DOHH2 (cell line): ENCODE results near the gene JAM2.
"Not testable (repeated sequence)": the region's sequence is repeated elsewhere in the genome, so short reads cannot be mapped to it uniquely, and the experiment has no call there.

Experiments used
- H3F3A ChIP-seq: fragments of 200-600 bp; sonication (generic), shearing (Covaris generic); 2 replicates; pipeline ENCODE4 v1.6.0; 2016; ENCODE audit warnings: antibody characterized with exemption, mild to moderate bottlenecking; ENCODE audit not compliant: control insufficient read depth, insufficient read depth
- H3K27ac ChIP-seq: fragments of 200-600 bp; sonication (generic); 2 replicates; pipeline ENCODE4 v1.5.1; 2014; ENCODE audit warnings: low read depth, mild to moderate bottlenecking, low read length, moderate library complexity
- H3K27me3 ChIP-seq: fragments of 200-600 bp; sonication (generic); 2 replicates; pipeline ENCODE4 v1.6.1; 2014; ENCODE audit warnings: mild to moderate bottlenecking, low read length, mixed read lengths; ENCODE audit not compliant: control insufficient read depth
- H3K36me3 ChIP-seq: fragments of 200-600 bp; sonication (generic); 2 replicates; pipeline ENCODE4 v1.6.1; 2014; ENCODE audit warnings: mild to moderate bottlenecking, low read length, moderate library complexity, mixed read lengths; ENCODE audit not compliant: control insufficient read depth
- H3K4me1 ChIP-seq: fragments of 200-600 bp; sonication (generic); 2 replicates; pipeline ENCODE4 v1.6.1; 2014; ENCODE audit warnings: mild to moderate bottlenecking, low read length, mixed read lengths; ENCODE audit not compliant: control insufficient read depth
- H3K4me2 ChIP-seq: fragments of 200-600 bp; sonication (generic); 2 replicates; pipeline ENCODE4 v1.6.0; 2014; ENCODE audit warnings: mild to moderate bottlenecking, low read length, moderate library complexity
- H3K4me3 ChIP-seq: fragments of 200-600 bp; sonication (generic); 2 replicates; pipeline ENCODE4 v1.5.1; 2014; ENCODE audit warnings: mild to moderate bottlenecking, low read length, mixed read lengths
- H3K79me2 ChIP-seq: fragments of 200-600 bp; sonication (generic); 2 replicates; pipeline ENCODE4 v1.6.1; 2014; ENCODE audit warnings: mild to moderate bottlenecking, low read length, mixed read lengths; ENCODE audit not compliant: control insufficient read depth
- H3K9me2 ChIP-seq: fragments of 200-600 bp; sonication (generic); replicated peaks from 2 replicates; pipeline ENCODE4 v1.6.1; 2014; ENCODE audit warnings: mild to moderate bottlenecking, low read length, mixed read lengths; ENCODE audit not compliant: control insufficient read depth
- H3K9me3 ChIP-seq: fragments of 200-600 bp; sonication (generic); 2 replicates; pipeline ENCODE4 v1.6.1; 2014; ENCODE audit warnings: antibody characterized with exemption, low read length, mixed read lengths; ENCODE audit not compliant: control insufficient read depth, insufficient read depth
- H4K20me1 ChIP-seq: fragments of 200-600 bp; sonication (generic); 2 replicates; pipeline ENCODE4 v1.6.0; 2014; ENCODE audit warnings: low read depth, mild to moderate bottlenecking, antibody characterized with exemption, low read length, moderate library complexity; ENCODE audit not compliant: control insufficient read depth, insufficient read depth
- CTCF ChIP-seq: fragments of 200-600 bp; sonication (generic); IDR thresholded peaks from one replicate; pipeline ENCODE4 v1.5.1; 2014; ENCODE audit warnings: antibody characterized with exemption, mild to moderate bottlenecking, low read depth, low read length; ENCODE audit not compliant: poor library complexity, severe bottlenecking
- EZH2phosphoT487 ChIP-seq: fragments of 200-600 bp; sonication (generic); IDR thresholded peaks from 2 replicates; pipeline ENCODE4 v1.6.1; 2017; ENCODE audit warnings: borderline replicate concordance, mild to moderate bottlenecking, antibody characterized with exemption, low read length, moderate library complexity, mixed read lengths

The JAM2 gene

GRCh38 chr21:25688275-25689155, 49.5 kb downstream of the JAM2 start:
- H4K20me1 ChIP-seq = no peaks in the 10 kb centered on the region
- H3K27me3 ChIP-seq = no peaks in the 10 kb centered on the region
- H3K4me2 ChIP-seq = no peak overlapping the region
- H3K9me3 ChIP-seq = no peaks in the 10 kb centered on the region
- H3K27ac ChIP-seq = no peak overlapping the region
- no peaks in the 10 kb centered on the region for H3K36me3 ChIP-seq
- no peaks in the 10 kb centered on the region for H3F3A ChIP-seq
- no peak for TF ChIP-seq CTCF
- no peak for TF ChIP-seq EZH2phosphoT487
- H3K4me3 ChIP-seq = no peak overlapping the region
- H3K4me1 ChIP-seq = no peaks in the 10 kb centered on the region
- no peaks in the 10 kb centered on the region for H3K79me2 ChIP-seq
- H3K9me2 ChIP-seq = no peaks in the 10 kb centered on the region

GRCh38 chr21:25689226-25689625, 50.2 kb downstream of the JAM2 start:
- no peak for TF ChIP-seq EZH2phosphoT487
- TF ChIP-seq CTCF = no peak
- no peaks in the 10 kb centered on the region for H3K36me3 ChIP-seq
- no peak overlapping the region for H3K27ac ChIP-seq
- no peaks in the 10 kb centered on the region for H3F3A ChIP-seq
- no peaks in the 10 kb centered on the region for H3K9me2 ChIP-seq
- no peaks in the 10 kb centered on the region for H4K20me1 ChIP-seq
- H3K79me2 ChIP-seq = no peaks in the 10 kb centered on the region
- H3K9me3 ChIP-seq = no peaks in the 10 kb centered on the region
- no peak overlapping the region for H3K4me2 ChIP-seq
- no peaks in the 10 kb centered on the region for H3K27me3 ChIP-seq
- H3K4me3 ChIP-seq = no peak overlapping the region
- no peaks in the 10 kb centered on the region for H3K4me1 ChIP-seq

GRCh38 chr21:25691976-25692375, 52.9 kb downstream of the JAM2 start:
- no peak for TF ChIP-seq EZH2phosphoT487
- no peak for TF ChIP-seq CTCF
- Histone ChIP-seq H3K4me2 (no peak overlapping the region), H3K9me3 (no peaks in the 10 kb centered on the region), H3F3A (no peaks in the 10 kb centered on the region), H3K9me2 (no peaks in the 10 kb centered on the region), H3K79me2 (no peaks in the 10 kb centered on the region), H4K20me1 (no peaks in the 10 kb centered on the region), H3K36me3 (no peaks in the 10 kb centered on the region), H3K4me3 (no peak overlapping the region), H3K4me1 (no peaks in the 10 kb centered on the region), H3K27me3 (no peaks in the 10 kb centered on the region), H3K27ac (no peak overlapping the region)

- H3K4me3 ChIP-seq, H3K9me2 ChIP-seq, H3K27ac ChIP-seq, H3K4me1 ChIP-seq, H3F3A ChIP-seq, H3K36me3 ChIP-seq, H4K20me1 ChIP-seq, H3K27me3 ChIP-seq, H3K4me2 ChIP-seq, H3K9me3 ChIP-seq, H3K79me2 ChIP-seq: not testable (repeated sequence)
Measured at GRCh38 chr21:25695461-25695860, 56.4 kb downstream of the JAM2 start.
